Stimulated activated CD4-positive, alpha-beta T cell treated with anti-CD3 and anti-CD28 coated beads, TNF-alpha, amount 100 ng/mL, for 24 hours (primary cell): Measurements from ENCODE around the gene SLC6A13.
"Not testable (repeated sequence)": the region's sequence is repeated elsewhere in the genome, so short reads cannot be mapped to it uniquely, and the experiment has no call there.

Experiments used
- DNase-seq, 3 experiments: peaks; one replicate each; pipeline ENCODE4 v3.0.0-alpha.2; 2020; ENCODE audit warnings: low read depth in 3 of 3

The SLC6A13 gene

GRCh38 chr12:264269-264668, 1.6 kb upstream of the SLC6A13 start:
- no peak for DNase-seq

- no peak for DNase-seq
Measured at GRCh38 chr12:263574-263973, 938 bp upstream of the SLC6A13 start.

- DNase-seq: no peak
Measured at GRCh38 chr12:262113-262512, 523 bp downstream of the SLC6A13 start.

GRCh38 chr12:257521-258321, 4.9 kb downstream of the SLC6A13 start:
- DNase-seq: no peak

GRCh38 chr12:256958-257357, 5.7 kb downstream of the SLC6A13 start:
- DNase-seq: no peak

GRCh38 chr12:256225-256624, 6.4 kb downstream of the SLC6A13 start:
- no peak for DNase-seq

- DNase-seq: no peak
Measured at GRCh38 chr12:254912-255311, 7.7 kb downstream of the SLC6A13 start.

- no peak for DNase-seq
Measured at GRCh38 chr12:254039-254438, 8.6 kb downstream of the SLC6A13 start.

- DNase-seq: no peak
Measured at GRCh38 chr12:253116-253831, 9.4 kb downstream of the SLC6A13 start.

- no peak for DNase-seq
Measured at GRCh38 chr12:252636-253035, 10.0 kb downstream of the SLC6A13 start.

- DNase-seq: no peak
Measured at GRCh38 chr12:247271-247670, 15.4 kb downstream of the SLC6A13 start.

GRCh38 chr12:243381-243780, 19.3 kb downstream of the SLC6A13 start:
- DNase-seq: no peak

- no peak for DNase-seq
Measured at GRCh38 chr12:242496-242895, 20.1 kb downstream of the SLC6A13 start.

GRCh38 chr12:241266-241665, 21.4 kb downstream of the SLC6A13 start:
- DNase-seq: no peak

- DNase-seq: no peak
Measured at GRCh38 chr12:240566-240965, 22.1 kb downstream of the SLC6A13 start.

- no peak for DNase-seq
Measured at GRCh38 chr12:238736-239398, 23.8 kb downstream of the SLC6A13 start.

GRCh38 chr12:238116-238515, 24.5 kb downstream of the SLC6A13 start:
- DNase-seq: no peak

- DNase-seq: no peak
Measured at GRCh38 chr12:237026-237815, 25.4 kb downstream of the SLC6A13 start.

GRCh38 chr12:236445-236844, 26.2 kb downstream of the SLC6A13 start:
- DNase-seq: no peak

- DNase-seq: not testable (repeated sequence)
Measured at GRCh38 chr12:235967-236366, 26.7 kb downstream of the SLC6A13 start.

GRCh38 chr12:234891-235415, 27.7 kb downstream of the SLC6A13 start:
- no peak for DNase-seq

GRCh38 chr12:234019-234418, 28.6 kb downstream of the SLC6A13 start:
- DNase-seq: no peak
